ENCODE data around the gene SH2D4B.

SH2D4B gene

DNA sequence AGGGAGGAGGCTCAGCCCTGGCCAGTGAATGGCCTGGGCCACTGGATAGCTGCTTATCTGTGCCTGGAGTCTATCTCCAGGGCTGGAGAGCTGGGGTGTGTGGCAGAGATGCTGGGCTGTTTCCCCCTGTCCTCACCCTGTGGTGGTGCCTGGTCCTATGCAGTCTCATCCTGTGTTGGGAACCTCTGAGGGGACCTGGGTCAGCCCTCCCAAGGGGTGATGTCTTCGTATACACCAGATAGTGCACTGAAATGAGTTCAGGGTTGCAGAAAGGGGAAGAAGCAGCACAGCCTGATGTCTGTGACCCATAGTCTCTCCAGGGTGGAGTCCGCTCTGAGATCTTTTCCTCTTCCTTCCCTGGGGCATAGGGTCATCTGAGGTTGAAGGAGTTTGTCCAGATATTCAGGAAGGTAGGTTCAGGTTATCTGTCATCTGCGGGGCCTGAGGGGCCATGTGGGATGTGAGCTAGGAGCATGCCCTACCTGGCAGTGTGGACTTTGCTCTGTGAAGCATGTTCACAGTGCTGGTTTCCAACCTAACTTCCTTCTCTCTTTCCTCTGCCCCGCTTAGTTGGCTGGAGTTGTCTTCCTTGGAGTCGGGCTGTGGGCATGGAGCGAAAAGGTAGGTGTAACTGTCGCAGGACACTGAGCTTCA, 33.4 kb upstream of the SH2D4B start:
- no peak for DNase-seq (ENCODE audit: low read depth in 2 of 2)

DNA sequence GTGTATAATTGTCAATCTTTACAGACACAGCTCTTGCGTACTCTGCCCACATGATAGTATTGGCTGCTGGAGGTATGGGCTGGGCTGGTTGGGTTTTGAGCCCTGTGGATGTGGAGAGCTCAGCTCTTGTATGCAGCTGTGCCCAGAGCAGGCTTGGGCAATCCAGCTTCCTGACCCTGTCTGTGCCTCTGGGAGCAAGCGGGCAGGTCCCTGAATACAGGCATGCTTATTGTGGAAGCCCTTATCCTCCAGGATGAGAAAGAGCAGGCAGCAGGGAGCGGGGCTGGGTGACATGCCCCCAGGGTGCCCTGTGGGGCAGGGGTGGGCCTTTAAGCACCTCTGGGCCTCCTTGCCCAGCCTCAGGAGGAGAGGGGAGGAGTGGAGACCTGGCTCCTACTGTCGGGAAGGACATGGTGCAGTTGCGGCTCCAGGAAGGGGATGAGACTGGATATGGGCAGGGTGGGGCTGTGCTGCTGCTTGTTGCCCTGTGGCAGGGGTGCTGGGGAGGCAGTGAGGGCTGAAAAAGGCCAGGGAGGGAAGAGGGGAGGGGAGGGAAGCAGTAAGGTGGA, 32.7 kb upstream of the SH2D4B start:
- DNase-seq (ENCODE audit: low read depth in 2 of 2), result no peak

DNA sequence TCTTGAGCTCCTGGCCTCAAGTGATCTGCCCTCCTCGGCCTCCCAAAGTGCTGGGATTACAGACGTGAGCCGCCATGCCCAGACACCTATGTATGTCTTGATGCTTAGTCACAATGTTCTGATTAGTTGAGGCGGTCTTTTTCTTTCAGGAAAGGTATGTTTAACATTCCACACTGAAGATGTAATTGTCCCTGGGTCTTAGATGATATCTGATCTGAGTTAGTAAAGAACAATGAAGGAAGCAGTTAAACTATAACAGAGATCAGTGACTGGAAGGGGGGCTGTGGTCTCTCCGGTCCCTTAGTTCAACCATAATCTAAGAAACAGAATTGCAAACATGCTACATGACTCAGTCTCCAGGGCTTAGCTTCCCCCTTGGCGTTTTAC, 31.5 kb upstream of the SH2D4B start:
- no peak for DNase-seq (ENCODE audit: low read depth in 2 of 2)

DNA sequence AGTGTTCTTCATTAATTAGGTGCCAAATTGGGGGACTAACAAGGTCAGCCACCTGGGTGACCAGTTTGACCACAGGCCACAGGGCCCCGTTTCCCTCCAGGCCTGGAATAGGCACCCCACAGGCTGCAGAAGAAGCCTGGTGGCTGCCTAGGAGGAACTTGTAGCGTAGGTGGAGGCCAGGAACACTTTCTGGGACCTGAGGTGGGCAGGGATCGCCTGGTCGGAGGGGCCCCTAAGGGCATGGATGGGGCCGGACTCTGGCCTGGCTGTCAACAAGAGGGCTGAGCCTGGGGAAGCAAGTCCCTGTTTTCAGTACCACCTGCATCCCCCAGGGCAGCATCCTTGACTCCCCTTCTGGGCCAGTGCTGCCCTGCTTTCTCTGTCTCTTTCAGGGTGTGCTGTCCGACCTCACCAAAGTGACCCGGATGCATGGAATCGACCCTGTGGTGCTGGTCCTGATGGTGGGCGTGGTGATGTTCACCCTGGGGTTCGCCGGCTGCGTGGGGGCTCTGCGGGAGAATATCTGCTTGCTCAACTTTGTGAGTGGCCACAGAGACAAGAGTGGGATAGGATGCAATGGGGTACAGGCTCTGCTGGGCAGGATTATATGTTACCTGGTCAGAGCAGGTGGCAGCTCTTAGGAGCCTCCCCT, 30.7 kb upstream of the SH2D4B start:
- no peak for DNase-seq (ENCODE audit: low read depth in 2 of 2)

DNA sequence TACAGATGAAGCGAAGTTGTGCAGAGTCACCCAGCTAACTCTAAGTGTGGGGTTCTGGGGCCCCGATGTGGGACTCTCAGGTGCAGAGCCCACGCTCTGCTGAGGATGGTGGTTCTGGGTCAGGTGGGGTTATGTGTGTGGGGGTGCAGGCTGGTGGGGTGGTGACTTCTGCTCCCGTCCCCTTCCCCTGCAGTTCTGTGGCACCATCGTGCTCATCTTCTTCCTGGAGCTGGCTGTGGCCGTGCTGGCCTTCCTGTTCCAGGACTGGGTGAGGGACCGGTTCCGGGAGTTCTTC, 28.6 kb upstream of the SH2D4B start:
- DNase-seq (ENCODE audit: low read depth in 2 of 2), result no peak

DNA sequence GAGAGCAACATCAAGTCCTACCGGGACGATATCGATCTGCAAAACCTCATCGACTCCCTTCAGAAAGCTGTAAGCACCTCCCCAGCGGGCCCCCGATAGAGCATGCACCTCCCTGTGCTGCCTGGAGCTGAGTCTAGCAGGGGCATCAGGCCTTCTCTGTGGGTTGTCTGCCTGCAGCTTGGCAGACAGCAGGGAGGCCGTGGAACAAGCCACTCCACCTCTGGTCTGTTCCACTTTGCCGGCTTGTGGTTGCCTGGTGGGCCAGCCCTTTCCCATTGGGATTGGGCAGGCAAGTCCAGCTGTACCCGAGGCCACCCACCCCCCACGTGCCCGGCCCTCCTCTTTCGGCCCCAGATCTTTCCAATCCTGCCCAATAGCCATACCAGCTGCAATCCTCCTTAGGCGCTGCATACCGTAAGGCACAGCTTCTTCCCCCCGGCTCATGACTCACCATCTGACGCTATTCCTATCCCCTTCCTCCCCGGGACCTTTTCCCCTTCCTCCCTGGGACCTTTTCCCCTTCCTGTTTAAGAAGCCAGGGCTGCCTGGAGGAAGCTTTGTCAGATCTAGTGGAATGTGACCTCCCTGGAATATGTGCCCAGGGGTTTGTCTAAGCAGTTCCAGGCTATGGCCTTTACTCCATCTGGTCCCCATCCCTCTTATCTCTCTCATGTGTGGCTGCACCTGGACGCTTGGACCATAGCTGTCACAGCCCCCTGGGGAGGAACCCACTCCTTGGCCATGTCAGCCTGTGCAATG, 28.1 kb upstream of the SH2D4B start:
- no peak for DNase-seq (ENCODE audit: low read depth in 2 of 2)

DNA sequence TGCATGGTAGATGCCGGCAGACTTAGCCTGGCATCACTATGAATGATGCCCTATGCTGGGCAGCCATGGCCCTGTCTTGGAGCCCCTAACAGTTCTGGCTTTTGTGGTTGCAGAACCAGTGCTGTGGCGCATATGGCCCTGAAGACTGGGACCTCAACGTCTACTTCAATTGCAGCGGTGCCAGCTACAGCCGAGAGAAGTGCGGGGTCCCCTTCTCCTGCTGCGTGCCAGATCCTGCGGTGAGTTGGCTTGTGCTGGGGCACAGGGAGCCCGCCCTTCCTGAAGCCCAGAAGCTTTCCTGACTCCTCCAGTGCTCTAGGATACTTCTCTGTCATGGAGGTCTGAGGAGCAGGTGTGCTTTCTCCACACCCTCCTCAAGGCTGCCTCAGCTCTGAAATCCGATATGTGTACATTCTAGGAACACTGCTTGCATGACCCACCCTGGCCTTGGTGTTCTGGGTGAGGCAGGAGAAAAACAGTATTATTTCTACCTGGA, 25.6 kb upstream of the SH2D4B start:
- DNase-seq (ENCODE audit: low read depth in 2 of 2), result no peak

DNA sequence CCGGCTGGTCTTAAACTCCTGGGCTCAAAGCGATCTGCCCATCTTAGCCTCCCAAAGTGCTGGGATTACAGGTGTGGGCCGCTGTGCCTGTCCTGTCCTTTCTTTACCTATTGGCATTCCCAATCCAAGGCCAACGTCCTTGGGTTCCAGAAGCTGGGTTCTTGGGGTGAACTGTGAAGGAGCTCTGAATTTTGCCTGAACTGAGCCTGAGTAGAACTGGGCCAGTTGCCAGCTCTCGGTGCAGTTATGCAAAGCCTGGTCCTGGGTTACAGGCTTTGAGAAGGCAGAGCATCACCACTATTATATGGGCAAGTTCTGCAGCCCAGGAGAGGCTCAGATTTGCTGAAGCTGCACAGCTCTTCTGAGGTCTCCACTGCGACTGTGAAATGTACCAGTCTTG, 24.6 kb upstream of the SH2D4B start:
- DNase-seq (ENCODE audit: low read depth in 2 of 2), result no peak

DNA sequence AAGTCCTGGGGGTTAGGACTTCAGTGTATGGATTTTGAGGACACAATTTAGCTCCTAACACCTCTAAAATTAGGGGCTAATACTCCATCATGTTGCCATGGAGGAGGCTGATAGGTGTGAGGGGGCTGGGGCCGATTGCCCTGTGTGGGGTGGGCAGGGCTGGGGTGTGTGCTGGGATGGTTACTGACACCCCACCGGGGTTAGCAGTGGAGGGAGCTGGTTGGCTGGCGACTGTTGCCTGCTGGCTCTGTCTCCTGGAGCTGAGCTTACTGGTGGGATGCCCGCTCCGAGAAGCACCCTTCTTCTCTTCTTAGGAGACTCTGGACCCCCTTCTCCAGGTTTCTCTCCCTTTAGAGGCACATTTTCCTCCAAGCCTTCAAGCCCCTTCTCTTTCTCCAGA, 22.2 kb upstream of the SH2D4B start:
- DNase-seq (ENCODE audit: low read depth in 2 of 2), result no peak

DNA sequence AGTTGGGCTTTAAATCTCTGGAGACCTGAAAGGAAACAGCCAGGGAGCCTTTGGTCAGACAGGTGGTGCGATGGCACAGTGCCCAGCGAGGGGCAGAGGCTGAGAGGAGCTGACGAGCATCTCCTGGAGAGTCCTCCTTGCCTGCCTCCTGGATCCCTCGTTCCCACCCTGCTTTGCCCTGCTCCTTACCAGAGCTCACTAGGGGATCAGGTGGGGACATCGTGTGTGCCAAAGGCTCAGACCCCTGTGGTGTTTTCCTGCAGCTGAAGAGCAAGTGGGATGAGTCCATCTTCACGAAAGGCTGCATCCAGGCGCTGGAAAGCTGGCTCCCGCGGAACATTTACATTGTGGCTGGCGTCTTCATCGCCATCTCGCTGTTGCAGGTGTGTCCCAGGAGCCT, 21.8 kb upstream of the SH2D4B start:
- no peak for DNase-seq (ENCODE audit: low read depth in 2 of 2)

DNA sequence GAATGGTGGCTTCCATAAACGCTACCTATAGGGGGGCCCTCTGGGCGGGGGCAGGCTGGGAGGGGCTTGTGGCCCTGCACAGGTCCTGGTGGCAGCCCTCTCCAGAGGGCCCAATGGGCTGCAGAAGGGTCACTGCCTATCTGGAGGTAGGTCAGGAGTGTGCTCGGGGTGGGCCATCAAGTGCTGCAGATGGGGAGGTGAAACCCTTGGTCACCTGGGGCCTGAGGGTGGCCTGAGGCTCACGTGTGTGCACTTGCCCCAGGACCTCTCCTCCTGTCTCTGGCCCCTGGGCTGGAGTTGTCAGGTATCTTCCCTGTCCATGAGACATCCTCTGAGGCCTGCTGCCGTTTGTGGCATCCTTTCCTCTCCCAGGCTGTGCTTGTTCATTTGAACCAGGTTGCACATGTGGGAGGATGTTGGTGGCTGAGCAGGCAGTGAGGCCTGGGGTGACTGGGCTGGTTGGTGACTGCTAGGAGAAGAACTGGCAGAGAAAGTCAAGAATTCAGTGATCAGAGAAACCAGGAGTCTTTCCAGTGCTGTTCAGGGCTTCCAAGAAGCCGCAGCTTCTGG, 21.1 kb upstream of the SH2D4B start:
- no peak for DNase-seq (ENCODE audit: low read depth in 2 of 2)

DNA sequence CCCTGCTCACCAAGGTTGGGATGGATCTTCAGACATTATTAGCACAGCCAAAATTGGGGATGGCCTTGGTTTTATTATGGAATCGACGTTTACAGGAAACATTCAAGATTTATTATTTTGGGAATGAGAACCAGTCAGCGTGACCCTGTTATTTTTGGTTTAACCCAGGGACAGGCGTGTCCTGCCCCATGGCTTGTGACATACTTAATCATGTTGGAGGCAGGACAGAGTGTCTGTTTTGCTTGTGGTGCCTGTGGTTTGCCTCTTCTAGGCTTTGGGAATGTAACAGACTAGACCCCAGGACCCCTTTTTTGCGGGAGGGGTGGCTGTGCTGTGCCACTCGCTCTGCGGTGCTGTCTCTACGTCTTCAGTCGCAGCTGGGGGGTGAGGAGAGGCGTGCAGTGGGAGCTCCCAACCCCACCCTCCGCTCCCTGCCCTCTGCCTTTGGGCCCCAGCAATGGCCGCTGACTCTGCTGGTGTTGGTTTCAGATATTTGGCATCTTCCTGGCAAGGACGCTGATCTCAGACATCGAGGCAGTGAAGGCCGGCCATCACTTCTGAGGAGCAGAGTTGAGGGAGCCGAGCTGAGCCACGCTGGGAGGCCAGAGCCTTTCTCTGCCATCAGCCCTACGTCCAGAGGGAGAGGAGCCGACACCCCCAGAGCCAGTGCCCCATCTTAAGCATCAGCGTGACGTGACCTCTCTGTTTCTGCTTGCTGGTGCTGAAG, 20.1 kb upstream of the SH2D4B start:
- no peak for DNase-seq (ENCODE audit: low read depth in 2 of 2)

DNA sequence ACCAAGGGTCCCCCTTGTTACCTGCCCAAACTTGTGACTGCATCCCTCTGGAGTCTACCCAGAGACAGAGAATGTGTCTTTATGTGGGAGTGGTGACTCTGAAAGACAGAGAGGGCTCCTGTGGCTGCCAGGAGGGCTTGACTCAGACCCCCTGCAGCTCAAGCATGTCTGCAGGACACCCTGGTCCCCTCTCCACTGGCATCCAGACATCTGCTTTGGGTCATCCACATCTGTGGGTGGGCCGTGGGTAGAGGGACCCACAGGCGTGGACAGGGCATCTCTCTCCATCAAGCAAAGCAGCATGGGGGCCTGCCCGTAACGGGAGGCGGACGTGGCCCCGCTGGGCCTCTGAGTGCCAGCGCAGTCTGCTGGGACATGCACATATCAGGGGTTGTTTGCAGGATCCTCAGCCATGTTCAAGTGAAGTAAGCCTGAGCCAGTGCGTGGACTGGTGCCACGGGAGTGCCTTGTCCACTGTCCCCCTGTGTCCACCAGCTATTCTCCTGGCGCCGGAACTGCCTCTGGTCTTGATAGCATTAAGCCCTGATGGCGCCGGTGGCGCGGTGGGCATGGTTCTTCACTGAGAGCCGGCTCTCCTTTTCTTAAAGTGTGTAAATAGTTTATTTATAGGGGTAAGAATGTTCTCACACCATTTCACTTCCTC, 19.4 kb upstream of the SH2D4B start:
- DNase-seq (ENCODE audit: low read depth in 2 of 2), result no peak

DNA sequence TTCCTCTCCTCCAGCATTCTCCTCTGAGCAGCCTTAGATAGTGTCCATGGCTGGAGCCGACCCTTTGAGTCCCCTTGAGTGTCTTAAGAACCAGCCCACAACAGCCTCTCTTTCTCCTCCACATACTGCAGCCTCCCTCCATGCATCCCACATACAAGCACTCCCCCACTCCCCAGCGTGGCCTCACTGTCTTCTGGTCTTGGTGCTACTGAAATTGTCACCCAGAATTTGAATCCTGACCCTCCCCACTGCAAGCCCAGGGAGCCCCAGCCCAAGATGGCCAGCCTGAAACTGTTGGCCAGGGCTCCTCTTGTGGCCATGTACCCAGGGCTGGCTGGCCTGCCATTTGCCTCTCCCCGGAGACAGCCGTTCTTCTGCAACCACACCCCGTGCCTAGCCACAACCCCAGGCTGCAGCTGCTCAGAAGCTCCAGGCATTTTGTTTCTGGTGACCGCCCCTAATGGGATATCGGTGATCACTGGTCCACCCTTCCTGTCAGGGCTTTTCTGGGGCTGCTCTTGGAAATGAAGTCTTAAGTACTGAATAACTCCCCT, 18.8 kb upstream of the SH2D4B start:
- DNase-seq (ENCODE audit: low read depth in 2 of 2), result no peak

DNA sequence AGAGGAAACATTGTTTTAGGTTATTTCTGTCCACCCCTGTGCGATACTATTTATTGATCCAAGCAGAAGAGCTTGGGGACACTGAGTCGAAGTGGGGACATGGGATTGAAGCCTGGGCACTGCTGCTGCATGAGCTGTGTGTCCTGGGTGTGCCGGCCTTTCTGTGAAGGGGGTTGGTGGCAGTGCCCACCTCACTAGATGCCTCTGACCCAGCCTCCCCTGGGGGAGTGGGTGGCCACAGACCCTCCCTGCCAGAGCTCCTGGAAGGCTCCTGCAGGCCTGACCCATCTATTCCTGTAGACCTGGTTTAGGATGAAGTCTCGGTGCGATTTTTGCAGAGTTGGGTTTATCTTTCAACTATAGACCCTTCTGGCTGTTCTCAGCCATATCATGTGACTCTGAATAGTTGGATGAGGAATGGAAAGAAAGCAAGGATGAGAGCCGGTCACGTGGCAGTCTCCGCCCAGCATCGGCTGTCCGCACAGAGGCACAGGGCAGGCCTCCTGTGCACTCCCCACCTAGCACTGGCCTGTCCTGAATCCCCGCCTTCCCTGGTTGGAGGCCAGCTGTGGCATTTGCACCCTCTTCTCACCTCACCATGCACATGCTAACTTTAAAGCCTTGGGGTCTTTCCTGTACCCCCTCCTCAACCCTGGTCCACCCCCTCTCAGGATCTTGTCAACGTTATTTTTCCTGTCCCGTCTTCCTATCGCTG, 17.6 kb upstream of the SH2D4B start:
- no peak for DNase-seq (ENCODE audit: low read depth in 2 of 2)

DNA sequence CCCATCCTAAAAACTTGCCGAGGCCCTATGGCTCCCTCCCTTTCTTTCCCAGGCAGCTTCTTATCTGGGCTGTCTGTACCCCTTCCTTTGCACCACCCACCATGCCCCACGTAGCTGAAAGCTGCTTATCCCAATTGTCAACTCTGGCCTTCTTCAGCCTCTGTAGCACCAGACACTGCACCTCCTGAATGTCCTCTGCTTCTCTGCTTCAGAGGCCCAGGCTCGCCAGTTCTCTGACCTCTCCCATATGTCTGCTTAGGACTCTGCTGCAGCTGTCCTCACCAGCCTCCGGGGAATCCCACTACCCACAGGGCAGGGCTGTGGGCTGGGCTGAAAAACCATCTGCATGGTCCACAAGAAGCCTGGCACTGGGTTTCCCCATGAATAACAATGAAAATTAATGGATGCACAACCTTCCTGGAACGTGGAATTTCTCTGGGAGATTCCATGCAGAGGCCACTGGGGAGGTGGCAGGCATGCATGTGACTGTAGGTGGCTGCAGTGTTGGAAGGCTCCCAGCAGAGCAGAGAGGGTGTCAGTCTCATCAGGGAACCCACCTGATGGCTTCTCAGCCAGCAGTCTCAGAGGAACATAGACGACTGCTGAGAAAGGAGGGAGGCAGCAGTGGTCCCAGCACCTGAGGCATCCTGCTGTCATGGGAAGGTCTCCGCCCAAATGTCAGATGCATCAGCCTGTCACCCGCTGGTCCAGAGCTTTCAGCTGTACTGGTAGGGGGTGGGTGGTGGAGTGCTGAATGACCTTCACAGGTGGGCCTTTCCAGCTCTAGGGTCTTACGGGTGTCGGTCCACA, 16.8 kb upstream of the SH2D4B start:
- DNase-seq (ENCODE audit: low read depth in 2 of 2), result no peak

DNA sequence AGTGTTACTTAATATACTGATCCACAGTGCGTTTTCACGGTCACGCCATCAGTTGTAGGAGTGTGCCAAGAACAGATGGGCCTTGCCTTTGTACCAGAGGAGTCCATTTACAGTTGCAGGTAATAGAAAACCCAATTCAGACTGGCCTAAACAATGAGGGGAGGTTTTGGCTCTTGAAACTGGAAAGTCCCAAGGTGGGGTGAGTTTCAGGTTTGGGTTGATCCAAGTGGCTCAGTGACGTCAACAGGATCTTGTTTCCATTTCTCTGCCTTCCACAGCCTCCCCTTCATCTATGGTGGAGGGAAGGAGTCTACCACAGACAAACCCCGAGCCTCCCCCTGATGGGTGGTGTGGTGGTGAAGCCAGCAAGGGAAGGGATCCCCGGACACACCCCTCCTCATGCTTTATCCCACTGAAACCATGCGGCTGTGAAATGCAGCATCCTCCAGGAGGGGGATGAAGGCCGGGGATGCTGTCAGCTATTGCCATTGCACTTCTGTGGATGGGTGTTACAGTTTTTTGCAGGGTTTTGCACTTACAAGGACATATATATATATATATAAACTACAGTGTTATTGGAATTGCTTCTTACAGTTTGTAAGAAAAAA, 14.8 kb upstream of the SH2D4B start:
- no peak for DNase-seq (ENCODE audit: low read depth in 2 of 2)

DNA sequence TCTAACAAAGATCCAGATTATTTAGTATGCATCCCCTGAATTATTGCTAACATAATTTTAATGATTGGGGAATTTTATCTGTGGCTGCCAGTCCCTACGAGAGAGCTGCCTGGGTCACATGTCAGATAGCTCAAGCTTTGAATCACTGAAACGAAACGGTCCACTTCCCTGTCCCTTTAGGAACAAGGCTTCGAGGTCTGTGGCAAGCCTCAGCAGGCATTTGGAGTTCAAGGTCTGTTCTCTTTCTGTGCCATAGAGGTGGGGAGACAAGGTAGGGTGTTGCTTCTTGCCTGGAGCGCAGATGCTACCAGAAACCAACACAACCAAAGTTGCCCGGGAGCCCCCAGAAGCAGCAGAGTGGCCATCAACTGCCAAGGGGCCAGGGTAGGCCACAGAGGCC, 13.9 kb upstream of the SH2D4B start:
- DNase-seq (ENCODE audit: low read depth in 2 of 2), result no peak

All from activated CD4-positive, alpha-beta T cell treated with anti-CD3 and anti-CD28 coated beads for 24 hours (primary cell).